GM12878 (cell line): ENCODE data around the gene NLGN1. TPM values are rescaled to one million over a fixed set of nuclear protein-coding genes. Genes with fewer than 3 reads are reported as not detected.

Source experiments
- ATAC-seq: fragments of 200-7000 bp; cut with Tn5 transposase; 3 replicates; pipeline ENCODE4 v1.9.1; 2020; ENCODE audit warnings: mild to moderate bottlenecking, moderate library complexity
- BruUV-seq: library from RNA; stranded (reverse); fragments of 400-500 nt; replicated peaks from 2 replicates; lab custom pipeline; 2021; lab: Mats Ljungman, UMichigan
- CTCF ChIA-PET: fragments of 300-600 bp; sonication (Branson Sonifier 250); formaldehyde crosslinking; extraction: SDS; loops from one replicate; lab custom pipeline; 2021; ENCODE audit warnings: inconsistent platforms; lab: Yijun Ruan, JAX
- POLR2A ChIA-PET: fragments of 350-600 bp; formaldehyde crosslinking; extraction: SDS; loops from one replicate; lab custom pipeline; 2021; ENCODE audit warnings: inconsistent platforms; lab: Charles Lee
- RAD21 ChIA-PET: fragments of 300-600 bp; sonication (Branson Sonifier 250); formaldehyde crosslinking; loops from one replicate; lab custom pipeline; 2023; ENCODE audit warnings: antibody characterized with exemption; ENCODE audit not compliant: unreplicated experiment; lab: Charles Lee
- SMC1A ChIA-PET: fragments of 300-600 bp; sonication (Branson Sonifier 250); formaldehyde crosslinking; loops from one replicate; lab custom pipeline; 2023; ENCODE audit not compliant: unreplicated experiment, uncharacterized antibody; lab: Charles Lee
- DNase-seq: peaks from one replicate; pipeline ENCODE4 v3.0.0-alpha.2; 2011; ENCODE audit warnings: low read depth, low spot score
- FAIRE-seq: peaks from 3 replicates; lab custom pipeline; 2011; peaks lifted over from hg19 to GRCh38; lab: Jason Lieb, UNC
- H2AFZ ChIP-seq: 2 replicates; pipeline ENCODE4 v1.6.0; 2011; ENCODE audit warnings: low read depth, low read length, control low read depth; ENCODE audit not compliant: control insufficient read depth
- H3K27ac ChIP-seq: 2 replicates; pipeline ENCODE4 v1.5.1; 2011; ENCODE audit warnings: control low read depth; ENCODE audit not compliant: control insufficient read depth, insufficient read depth
- H3K27me3 ChIP-seq, 2 experiments: replicated peaks in 1 of 2; 2 replicates each; pipeline versions ENCODE4 v1.6.0 to v1.6.1; 2011; ENCODE audit warnings: low read length in 1 of 2; ENCODE audit not compliant: control insufficient read depth in 2 of 2, insufficient read depth in 2 of 2
- H3K36me3 ChIP-seq, 2 experiments: 2 replicates each; pipeline ENCODE4 v1.5.1; 2011; ENCODE audit warnings: low read length in 1 of 2; ENCODE audit not compliant: control insufficient read depth in 2 of 2, insufficient read depth in 2 of 2
- H3K4me1 ChIP-seq: 2 replicates; pipeline ENCODE4 v1.6.1; 2011; ENCODE audit warnings: mild to moderate bottlenecking, low read length, moderate library complexity, mixed read lengths; ENCODE audit not compliant: control insufficient read depth, insufficient read depth
- H3K4me2 ChIP-seq: 2 replicates; pipeline ENCODE4 v1.6.0; 2011; ENCODE audit warnings: control low read depth; ENCODE audit not compliant: control insufficient read depth, insufficient read depth
- H3K4me3 ChIP-seq: fragments of 200-600 bp; sonication (generic); 2 replicates; pipeline ENCODE4 v1.5.1; 2016
- H3K79me2 ChIP-seq: 2 replicates; pipeline ENCODE4 v1.6.0; 2011; ENCODE audit warnings: low read length; ENCODE audit not compliant: control insufficient read depth, insufficient read depth
- H3K9ac ChIP-seq: 2 replicates; pipeline ENCODE4 v1.8.0; 2011; ENCODE audit warnings: low read length, control low read depth, mixed read lengths; ENCODE audit not compliant: control insufficient read depth, insufficient read depth
- H3K9me3 ChIP-seq: replicated peaks from 3 replicates; pipeline ENCODE4 v1.5.1; 2011; ENCODE audit warnings: mild to moderate bottlenecking, low read length; ENCODE audit not compliant: control insufficient read depth, insufficient read depth
- H4K20me1 ChIP-seq: 2 replicates; pipeline ENCODE4 v1.6.0; 2011; ENCODE audit not compliant: control insufficient read depth, insufficient read depth
- BRCA1 ChIP-seq: IDR thresholded peaks from 2 replicates; pipeline ENCODE4 v1.6.1; 2011; ENCODE audit warnings: low read depth, low read length, improper control_type of control experiment
- CREB1 ChIP-seq: IDR thresholded peaks from 2 replicates; pipeline ENCODE4 v1.6.1; 2012; ENCODE audit warnings: low read depth, mild to moderate bottlenecking, inconsistent platforms
- EZH2 ChIP-seq: IDR thresholded peaks from 2 replicates; pipeline ENCODE4 v1.6.1; 2012; ENCODE audit warnings: low read depth, mild to moderate bottlenecking, control low read depth, inconsistent platforms, low read length, borderline replicate concordance; ENCODE audit not compliant: control insufficient read depth
- FOXK2 ChIP-seq: fragments of 450-650 bp; IDR thresholded peaks from 2 replicates; pipeline ENCODE4 v1.6.1; 2017; ENCODE audit warnings: mild to moderate bottlenecking, moderate library complexity
- FOXM1 ChIP-seq: IDR thresholded peaks from 2 replicates; pipeline ENCODE4 v1.6.1; 2012; ENCODE audit warnings: low read depth, mild to moderate bottlenecking, inconsistent platforms, low read length, moderate library complexity
- GABPA ChIP-seq: IDR thresholded peaks from 2 replicates; pipeline ENCODE4 v1.6.1; 2014; ENCODE audit warnings: antibody characterized with exemption, low read depth, mild to moderate bottlenecking, inconsistent platforms
- HDGF ChIP-seq: fragments of 450-650 bp; IDR thresholded peaks from 2 replicates; pipeline ENCODE4 v1.6.1; 2016; ENCODE audit warnings: antibody characterized with exemption
- KAT2A ChIP-seq: conservative IDR thresholded peaks from 2 replicates; pipeline ENCODE4 v1.6.1; 2011; ENCODE audit warnings: low read depth, low read length; ENCODE audit not compliant: control insufficient read depth
- MEF2B ChIP-seq: fragments of 450-650 bp; IDR thresholded peaks from 2 replicates; pipeline ENCODE4 v1.6.1; 2018; ENCODE audit warnings: mild to moderate bottlenecking, moderate library complexity; ENCODE audit not compliant: partially characterized antibody, poor library complexity, severe bottlenecking
- NBN ChIP-seq: fragments of 450-650 bp; IDR thresholded peaks from 2 replicates; pipeline ENCODE4 v1.6.1; 2016
- WRNIP1 ChIP-seq: IDR thresholded peaks from 2 replicates; pipeline ENCODE4 v1.6.1; 2011; ENCODE audit warnings: low read depth, low read length, improper control_type of control experiment, borderline replicate concordance
- ZBED1 ChIP-seq: IDR thresholded peaks from 2 replicates; pipeline ENCODE4 v1.6.1; 2016; ENCODE audit warnings: borderline replicate concordance
- ZNF622 ChIP-seq: fragments of 450-650 bp; IDR thresholded peaks from 2 replicates; pipeline ENCODE4 v1.6.1; 2017; ENCODE audit warnings: mild to moderate bottlenecking, inconsistent platforms
- WGBS: methylation state at CpG from one replicate; pipeline ENCODE4 v1.1.6; 2016; ENCODE audit warnings: low lambda C conversion rate; ENCODE audit not compliant: insufficient replicate concordance, insufficient coverage; ENCODE audit errors: missing lambda C conversion rate; 5-methylcytosine and 5-hydroxymethylcytosine counted together
- in situ Hi-C: fragments of 300-500 bp; cut with MboI; formaldehyde crosslinking; loops from 9 replicates; pipeline ENCODE4 v1.14.3; 2018; ENCODE audit warnings: mixed read lengths
- intact Hi-C: fragments of 100-400 bp; cut with micrococcal nuclease; formaldehyde crosslinking; loops from one replicate; pipeline ENCODE4 v1.14.2; 2022; ENCODE audit not compliant: unreplicated experiment
- polyA plus RNA-seq, 11 experiments: library from polyadenylated mRNA; depleted of rRNA in 4 of 11; unstranded in 6 of 11; stranded (reverse) in 5 of 11; fragments of >200 nt; fragmentation: Nextera tagmentation in 4 of 11; fragmentation: Illumina TruSeq in 1 of 11; extraction: Ambion mirVana in 4 of 11; extraction: Trizol in 1 of 11; gene quantifications; 1 replicate in 1 of 11; 2 replicates in 10 of 11; pipeline versions ENCODE4 v1.2.1 to v1.2.3, GENCODE V29; 2011 to 2016; ENCODE audit warnings: inconsistent platforms in 2 of 11, missing spikeins in 2 of 11, low read depth in 1 of 11
- total RNA-seq, 4 experiments: library from RNA; depleted of rRNA in 3 of 4; stranded (reverse); fragments of >200 nt in 3 of 4; fragmentation: Illumina TruSeq in 1 of 4; extraction: Trizol in 1 of 4; gene quantifications; 2 replicates each; pipeline versions ENCODE4 v1.2.1 to v1.2.3, GENCODE V29; 2013 to 2021
- TF ChIP-seq, protein P1 (sequence below): IDR thresholded peaks from 2 replicates; pipeline ENCODE4 v1.6.1; 2011; ENCODE audit warnings: low read depth, mild to moderate bottlenecking, low read length, moderate library complexity, borderline replicate concordance; ENCODE audit errors: extremely low read depth
- TF ChIP-seq, protein P2 (sequence below): fragments of 150-350 bp; IDR thresholded peaks from 2 replicates; pipeline ENCODE4 v1.6.1; 2016; ENCODE audit warnings: low read depth, low read length

The NLGN1 gene
- total and polyA plus RNA-seq, 10 of the 15 experiments (the other 5 are each of a cell fraction or from before 2014, with no cell fraction given): not detected

DNA sequence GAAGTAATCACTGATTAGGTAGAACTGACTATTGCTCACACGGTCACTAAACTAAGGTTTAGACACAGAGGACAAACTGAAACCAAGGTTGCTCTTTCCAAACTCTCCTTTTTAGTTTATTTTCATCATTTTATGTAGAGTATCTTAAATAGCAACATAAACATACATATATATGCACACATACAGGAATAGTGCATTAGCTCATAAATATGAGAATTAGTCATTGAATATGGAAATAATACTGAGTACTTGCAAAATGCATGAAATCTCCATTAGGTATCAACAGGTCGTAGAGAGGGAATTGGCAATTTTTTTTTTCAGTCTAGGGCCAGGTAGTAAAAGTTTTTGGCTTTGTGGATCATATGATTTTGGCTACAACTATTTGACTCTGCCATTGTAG lies 557.1 kb downstream of the NLGN1 start:
- ChIA-PET SMC1A (no interaction called here), RAD21 (no interaction called here), CTCF (no interaction called here), POLR2A (no interaction called here)
- H3K27ac ChIP-seq: no peak overlapping the region
- WGBS: 0% methylated on average over 2 of the region's 2 CpGs
- H3K79me2 ChIP-seq: no peaks in the 10 kb centered on the region
- H3K9ac ChIP-seq: no peak overlapping the region
- intact Hi-C loops (no loop called here), in situ Hi-C loops (no loop called here)
- no TSS peak for BruUV-seq
- no peaks in the 10 kb centered on the region for H4K20me1 ChIP-seq
- no peak for FAIRE-seq
- no peak for DNase-seq
- H3K4me1 ChIP-seq: no peaks in the 10 kb centered on the region
- TF ChIP-seq, protein P1, sequence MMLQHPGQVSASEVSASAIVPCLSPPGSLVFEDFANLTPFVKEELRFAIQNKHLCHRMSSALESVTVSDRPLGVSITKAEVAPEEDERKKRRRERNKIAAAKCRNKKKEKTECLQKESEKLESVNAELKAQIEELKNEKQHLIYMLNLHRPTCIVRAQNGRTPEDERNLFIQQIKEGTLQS: no peak
- TF ChIP-seq KAT2A (no peak), FOXM1 (no peak), ZBED1 (no peak), GABPA (no peak), CREB1 (no peak)
- H2AFZ ChIP-seq: no peak overlapping the region
- no peaks in the 10 kb centered on the region for H3K27me3 ChIP-seq
- no peak overlapping the region for H3K4me2 ChIP-seq
- no peak for ATAC-seq
- no peak overlapping the region for H3K4me3 ChIP-seq
- no peaks in the 10 kb centered on the region for H3K9me3 ChIP-seq
- no peaks in the 10 kb centered on the region for H3K36me3 ChIP-seq

DNA sequence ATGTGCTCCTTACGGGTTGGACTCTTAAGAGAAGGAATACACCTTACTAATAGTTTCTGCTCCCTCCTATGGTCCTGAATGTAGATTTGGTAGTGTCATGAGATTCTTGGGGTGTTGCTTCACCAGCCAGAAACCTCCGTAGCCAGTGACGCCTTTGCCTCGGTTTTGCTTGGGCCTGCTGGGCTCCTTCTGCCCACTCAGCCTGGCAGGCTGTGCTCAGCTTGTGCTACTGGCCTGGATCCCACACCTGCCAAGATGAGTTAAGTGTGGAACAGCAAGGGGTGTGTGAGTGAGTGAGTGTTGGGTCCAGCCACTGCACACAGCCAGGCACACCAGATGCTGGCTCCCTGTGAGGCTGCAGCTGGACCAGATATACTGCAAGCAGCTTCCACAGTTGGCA lies 560.1 kb downstream of the NLGN1 start:
- Histone ChIP-seq H3K27me3 (no peaks in the 10 kb centered on the region), H3K4me1 (no peaks in the 10 kb centered on the region), H4K20me1 (no peaks in the 10 kb centered on the region), H3K9me3 (no peaks in the 10 kb centered on the region), H3K4me3 (no peak overlapping the region), H3K36me3 (no peaks in the 10 kb centered on the region), H3K4me2 (no peak overlapping the region), H2AFZ (no peak overlapping the region), H3K79me2 (no peaks in the 10 kb centered on the region), H3K9ac (no peak overlapping the region), H3K27ac (no peak overlapping the region)
- intact Hi-C loops (no loop called here), in situ Hi-C loops (no loop called here)
- no TSS peak for BruUV-seq
- ATAC-seq (no peak), DNase-seq (no peak), FAIRE-seq (no peak)
- CTCF ChIA-PET: interaction anchor here (0.6 to 0.7 kb wide), 2 partner anchors 8 to 10 kb away, joined by 3 read pairs; no protein-coding TSS in a partner anchor
- SMC1A ChIA-PET: interaction anchor here (0.7 to 1.8 kb wide), 4 partner anchors 10 to 107 kb away, joined by 3 to 4 read pairs (median 4); no protein-coding TSS in a partner anchor
- RAD21 ChIA-PET: no interaction called here
- WGBS: 10% methylated on average over 4 of the region's 4 CpGs
- POLR2A ChIA-PET: no interaction called here
- TF ChIP-seq, protein P2, sequence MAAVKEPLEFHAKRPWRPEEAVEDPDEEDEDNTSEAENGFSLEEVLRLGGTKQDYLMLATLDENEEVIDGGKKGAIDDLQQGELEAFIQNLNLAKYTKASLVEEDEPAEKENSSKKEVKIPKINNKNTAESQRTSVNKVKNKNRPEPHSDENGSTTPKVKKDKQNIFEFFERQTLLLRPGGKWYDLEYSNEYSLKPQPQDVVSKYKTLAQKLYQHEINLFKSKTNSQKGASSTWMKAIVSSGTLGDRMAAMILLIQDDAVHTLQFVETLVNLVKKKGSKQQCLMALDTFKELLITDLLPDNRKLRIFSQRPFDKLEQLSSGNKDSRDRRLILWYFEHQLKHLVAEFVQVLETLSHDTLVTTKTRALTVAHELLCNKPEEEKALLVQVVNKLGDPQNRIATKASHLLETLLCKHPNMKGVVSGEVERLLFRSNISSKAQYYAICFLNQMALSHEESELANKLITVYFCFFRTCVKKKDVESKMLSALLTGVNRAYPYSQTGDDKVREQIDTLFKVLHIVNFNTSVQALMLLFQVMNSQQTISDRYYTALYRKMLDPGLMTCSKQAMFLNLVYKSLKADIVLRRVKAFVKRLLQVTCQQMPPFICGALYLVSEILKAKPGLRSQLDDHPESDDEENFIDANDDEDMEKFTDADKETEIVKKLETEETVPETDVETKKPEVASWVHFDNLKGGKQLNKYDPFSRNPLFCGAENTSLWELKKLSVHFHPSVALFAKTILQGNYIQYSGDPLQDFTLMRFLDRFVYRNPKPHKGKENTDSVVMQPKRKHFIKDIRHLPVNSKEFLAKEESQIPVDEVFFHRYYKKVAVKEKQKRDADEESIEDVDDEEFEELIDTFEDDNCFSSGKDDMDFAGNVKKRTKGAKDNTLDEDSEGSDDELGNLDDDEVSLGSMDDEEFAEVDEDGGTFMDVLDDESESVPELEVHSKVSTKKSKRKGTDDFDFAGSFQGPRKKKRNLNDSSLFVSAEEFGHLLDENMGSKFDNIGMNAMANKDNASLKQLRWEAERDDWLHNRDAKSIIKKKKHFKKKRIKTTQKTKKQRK: no peak
- TF ChIP-seq NBN (no peak), WRNIP1 (no peak), ZNF622 (no peak), MEF2B (no peak), FOXK2 (no peak), HDGF (no peak), BRCA1 (no peak), EZH2 (no peak)
